ENCODE results near the gene ANK3. TPM values are rescaled to one million over a fixed set of nuclear protein-coding genes. Genes with fewer than 3 reads are reported as not detected.

ANK3 gene
- total RNA-seq, 1 experiment from 2014 or later: 69.6 TPM

GRCh38 chr10:60169111-60169510 is 220.6 kb downstream of the ANK3 start:
- H3K9me3 Mint-ChIP-seq: no peaks in the 10 kb centered on the region
- peaks cover 6% of the 10 kb centered on the region for H3K4me1 Mint-ChIP-seq
- ATAC-seq: no peak
- CTCF ChIA-PET: no interaction called here
- no peaks in the 10 kb centered on the region; the same call in 1 of the 2 replicates for H3K27me3 Mint-ChIP-seq (ENCODE audit: low read depth)
- POLR2A ChIA-PET: no interaction called here
- no peak for DNase-seq (ENCODE audit: low spot score)
- H3K36me3 Mint-ChIP-seq: no peaks in the 10 kb centered on the region
- no peak overlapping the region for H3K4me3 Mint-ChIP-seq
- H3K27ac Mint-ChIP-seq: no peak overlapping the region
- no peak for TF ChIP-seq ESRRA (CRISPR knock-in tag; IDR thresholded peaks at IDR 0.05; ENCODE audit: borderline replicate concordance)
- no peak for TF ChIP-seq ZMAT4 (CRISPR knock-in tag; IDR thresholded peaks at IDR 0.05)
- TF ChIP-seq ZBTB21 (CRISPR knock-in tag; IDR thresholded peaks at IDR 0.05; ENCODE audit: borderline replicate concordance): no peak
- TF ChIP-seq ETV6 (CRISPR knock-in tag; IDR thresholded peaks at IDR 0.05): no peak
- TF ChIP-seq CREB1 (CRISPR knock-in tag; IDR thresholded peaks at IDR 0.05): no peak

DNA sequence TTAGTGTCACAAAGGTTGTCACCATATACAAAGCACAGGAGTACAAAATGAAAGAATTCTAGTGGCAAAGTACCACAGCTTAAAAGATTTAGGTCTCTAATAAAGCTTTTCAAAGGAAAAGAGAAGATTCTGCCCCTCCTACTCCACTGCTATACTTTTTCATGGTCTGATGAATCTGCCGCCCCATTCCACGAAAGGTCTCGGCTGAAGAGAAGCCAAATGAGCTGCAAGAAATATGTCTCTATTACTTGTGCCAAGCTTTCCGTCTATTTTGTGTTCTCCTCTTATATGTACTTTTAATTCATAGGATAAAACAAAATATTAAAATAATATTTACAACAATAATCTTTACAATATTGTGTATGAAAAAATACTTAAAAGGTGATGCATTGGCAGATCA is 222.6 kb downstream of the ANK3 start:
- TF ChIP-seq MYBL2 (CRISPR knock-in tag; IDR thresholded peaks at IDR 0.05): no peak
- TF ChIP-seq TEAD1 (CRISPR knock-in tag; IDR thresholded peaks at IDR 0.05): no peak
- TF ChIP-seq USF2 (CRISPR knock-in tag; IDR thresholded peaks at IDR 0.05): no peak
- TF ChIP-seq IRF2 (CRISPR knock-in tag; IDR thresholded peaks at IDR 0.05; ENCODE audit: borderline replicate concordance, low read depth): no peak
- TF ChIP-seq ETV6 (CRISPR knock-in tag; IDR thresholded peaks at IDR 0.05): no peak
- no peak for TF ChIP-seq CBFB (CRISPR knock-in tag; IDR thresholded peaks at IDR 0.05; ENCODE audit: low read depth)
- no peak for TF ChIP-seq MAX (CRISPR knock-in tag; IDR thresholded peaks at IDR 0.05)
- no peak for TF ChIP-seq ZBTB21 (CRISPR knock-in tag; IDR thresholded peaks at IDR 0.05; ENCODE audit: borderline replicate concordance)
- TF ChIP-seq, protein P1, sequence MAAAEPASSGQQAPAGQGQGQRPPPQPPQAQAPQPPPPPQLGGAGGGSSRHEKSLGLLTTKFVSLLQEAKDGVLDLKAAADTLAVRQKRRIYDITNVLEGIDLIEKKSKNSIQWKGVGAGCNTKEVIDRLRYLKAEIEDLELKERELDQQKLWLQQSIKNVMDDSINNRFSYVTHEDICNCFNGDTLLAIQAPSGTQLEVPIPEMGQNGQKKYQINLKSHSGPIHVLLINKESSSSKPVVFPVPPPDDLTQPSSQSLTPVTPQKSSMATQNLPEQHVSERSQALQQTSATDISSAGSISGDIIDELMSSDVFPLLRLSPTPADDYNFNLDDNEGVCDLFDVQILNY (CRISPR knock-in tag; IDR thresholded peaks at IDR 0.05): no peak
- Mint-ChIP-seq H3K4me3 (no peak overlapping the region), H3K27me3 (ENCODE audit: low read depth) (no peaks in the 10 kb centered on the region; the same call in 1 of the 2 replicates), H3K36me3 (no peaks in the 10 kb centered on the region), H3K9me3 (no peaks in the 10 kb centered on the region), H3K4me1 (peaks cover 6% of the 10 kb centered on the region), H3K27ac (no peak overlapping the region)
- CTCF ChIA-PET: no interaction called here
- ATAC-seq (no peak), DNase-seq (ENCODE audit: low spot score) (no peak)
- POLR2A ChIA-PET: no interaction called here

- CTCF ChIA-PET: interaction anchor here (0.5 kb wide), 1 partner anchor 48 kb away, joined by 7 read pairs; no protein-coding TSS in a partner anchor
- DNase-seq (ENCODE audit: low spot score) (no peak), ATAC-seq (no peak)
- Mint-ChIP-seq H3K9me3 (peaks cover 12% of the 10 kb centered on the region), H3K36me3 (peaks cover 8% of the 10 kb centered on the region; the same call in 1 of the 2 replicates), H3K4me3 (no peak overlapping the region), H3K27me3 (ENCODE audit: low read depth) (no peaks in the 10 kb centered on the region; the same call in 1 of the 2 replicates), H3K27ac (no peak overlapping the region), H3K4me1 (peaks cover 6% of the 10 kb centered on the region)
- POLR2A ChIA-PET: no interaction called here
- TF ChIP-seq PRRX2 (CRISPR knock-in tag; IDR thresholded peaks at IDR 0.05) (no peak), NR3C1 (CRISPR knock-in tag; conservative IDR thresholded peaks at IDR 0.05; ENCODE audit: low read depth) (no peak), ZNF671 (CRISPR knock-in tag; IDR thresholded peaks at IDR 0.05) (no peak), TP53 (CRISPR knock-in tag; IDR thresholded peaks at IDR 0.05) (no peak)
- TF ChIP-seq, protein P2, sequence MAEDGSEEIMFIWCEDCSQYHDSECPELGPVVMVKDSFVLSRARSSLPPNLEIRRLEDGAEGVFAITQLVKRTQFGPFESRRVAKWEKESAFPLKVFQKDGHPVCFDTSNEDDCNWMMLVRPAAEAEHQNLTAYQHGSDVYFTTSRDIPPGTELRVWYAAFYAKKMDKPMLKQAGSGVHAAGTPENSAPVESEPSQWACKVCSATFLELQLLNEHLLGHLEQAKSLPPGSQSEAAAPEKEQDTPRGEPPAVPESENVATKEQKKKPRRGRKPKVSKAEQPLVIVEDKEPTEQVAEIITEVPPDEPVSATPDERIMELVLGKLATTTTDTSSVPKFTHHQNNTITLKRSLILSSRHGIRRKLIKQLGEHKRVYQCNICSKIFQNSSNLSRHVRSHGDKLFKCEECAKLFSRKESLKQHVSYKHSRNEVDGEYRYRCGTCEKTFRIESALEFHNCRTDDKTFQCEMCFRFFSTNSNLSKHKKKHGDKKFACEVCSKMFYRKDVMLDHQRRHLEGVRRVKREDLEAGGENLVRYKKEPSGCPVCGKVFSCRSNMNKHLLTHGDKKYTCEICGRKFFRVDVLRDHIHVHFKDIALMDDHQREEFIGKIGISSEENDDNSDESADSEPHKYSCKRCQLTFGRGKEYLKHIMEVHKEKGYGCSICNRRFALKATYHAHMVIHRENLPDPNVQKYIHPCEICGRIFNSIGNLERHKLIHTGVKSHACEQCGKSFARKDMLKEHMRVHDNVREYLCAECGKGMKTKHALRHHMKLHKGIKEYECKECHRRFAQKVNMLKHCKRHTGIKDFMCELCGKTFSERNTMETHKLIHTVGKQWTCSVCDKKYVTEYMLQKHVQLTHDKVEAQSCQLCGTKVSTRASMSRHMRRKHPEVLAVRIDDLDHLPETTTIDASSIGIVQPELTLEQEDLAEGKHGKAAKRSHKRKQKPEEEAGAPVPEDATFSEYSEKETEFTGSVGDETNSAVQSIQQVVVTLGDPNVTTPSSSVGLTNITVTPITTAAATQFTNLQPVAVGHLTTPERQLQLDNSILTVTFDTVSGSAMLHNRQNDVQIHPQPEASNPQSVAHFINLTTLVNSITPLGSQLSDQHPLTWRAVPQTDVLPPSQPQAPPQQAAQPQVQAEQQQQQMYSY (CRISPR knock-in tag; IDR thresholded peaks at IDR 0.05): no peak
- TF ChIP-seq, protein P3, sequence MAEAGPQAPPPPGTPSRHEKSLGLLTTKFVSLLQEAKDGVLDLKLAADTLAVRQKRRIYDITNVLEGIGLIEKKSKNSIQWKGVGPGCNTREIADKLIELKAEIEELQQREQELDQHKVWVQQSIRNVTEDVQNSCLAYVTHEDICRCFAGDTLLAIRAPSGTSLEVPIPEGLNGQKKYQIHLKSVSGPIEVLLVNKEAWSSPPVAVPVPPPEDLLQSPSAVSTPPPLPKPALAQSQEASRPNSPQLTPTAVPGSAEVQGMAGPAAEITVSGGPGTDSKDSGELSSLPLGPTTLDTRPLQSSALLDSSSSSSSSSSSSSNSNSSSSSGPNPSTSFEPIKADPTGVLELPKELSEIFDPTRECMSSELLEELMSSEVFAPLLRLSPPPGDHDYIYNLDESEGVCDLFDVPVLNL (CRISPR knock-in tag; IDR thresholded peaks at IDR 0.05; ENCODE audit: borderline replicate concordance, low read depth): no peak
These were observed 225.9 kb downstream of the ANK3 start for GRCh38 chr10:60163786-60164185.

Data from WTC11 (cell line).